Dermis microvascular lymphatic vessel endothelial cell (primary cell): Measurements from ENCODE around the gene QPCT. TPM values are rescaled to one million over a fixed set of nuclear protein-coding genes. Genes with fewer than 3 reads are reported as not detected.
"Not testable (repeated sequence)": the region's sequence is repeated elsewhere in the genome, so short reads cannot be mapped to it uniquely, and the experiment has no call there.

Source experiments
- DNase-seq, 2 donors: peaks; one replicate each; pipeline versions ENCODE4 v3.0.0 to v3.0.0-alpha.2; 2010; ENCODE audit warnings: low read depth in 2 of 2
- total RNA-seq: library from RNA; depleted of rRNA; stranded (reverse); fragments of >200 nt; gene quantifications from 2 replicates; pipeline ENCODE4 v1.2.1, GENCODE V29; 2014

Gene QPCT
- total RNA-seq, 1 donor from 2014 or later: 3.9 TPM

- DNase-seq: peak; percentile 32 to 90
Observed at GRCh38 chr2:37389989-37390765, 45.7 kb downstream of the QPCT start.

- no peak for DNase-seq
Observed at GRCh38 chr2:37390777-37391176, 46.3 kb downstream of the QPCT start.

GRCh38 chr2:37391711-37392110 is 47.3 kb downstream of the QPCT start:
- no peak for DNase-seq

- DNase-seq: no peak
Observed at GRCh38 chr2:37392428-37392827, 48.0 kb downstream of the QPCT start.

GRCh38 chr2:37394263-37394662 is 49.8 kb downstream of the QPCT start:
- DNase-seq: no peak

- DNase-seq: no peak
Observed at GRCh38 chr2:37394796-37395555, 50.5 kb downstream of the QPCT start.

- no peak for DNase-seq
Observed at GRCh38 chr2:37396890-37397565, 52.6 kb downstream of the QPCT start.

GRCh38 chr2:37398990-37399389 is 54.6 kb downstream of the QPCT start:
- DNase-seq: no peak

- no peak for DNase-seq
Observed at GRCh38 chr2:37400041-37400440, 55.6 kb downstream of the QPCT start.

GRCh38 chr2:37402636-37403035 is 58.2 kb downstream of the QPCT start:
- DNase-seq: no peak

- DNase-seq: no peak
Observed at GRCh38 chr2:37405781-37406180, 61.4 kb downstream of the QPCT start.

- no peak for DNase-seq
Observed at GRCh38 chr2:37412231-37412630, 67.8 kb downstream of the QPCT start.

- not testable (repeated sequence) for DNase-seq
Observed at GRCh38 chr2:37413911-37414469, 69.6 kb downstream of the QPCT start.

GRCh38 chr2:37414470-37414949 is 70.1 kb downstream of the QPCT start:
- DNase-seq: peak; percentile 63 to 75

GRCh38 chr2:37415128-37415820 is 70.8 kb downstream of the QPCT start:
- DNase-seq: peak in 1 of 2 donors; percentile 8

- no peak for DNase-seq
Observed at GRCh38 chr2:37417321-37417720, 72.9 kb downstream of the QPCT start.

- DNase-seq: no peak
Observed at GRCh38 chr2:37418956-37419355, 74.5 kb downstream of the QPCT start.

- no peak for DNase-seq
Observed at GRCh38 chr2:37421686-37422085, 77.3 kb downstream of the QPCT start.

GRCh38 chr2:37422816-37423215 is 78.4 kb downstream of the QPCT start:
- no peak for DNase-seq
